ENCODE results near the gene OR5B2. TPM values are rescaled to one million over a fixed set of nuclear protein-coding genes. Genes with fewer than 3 reads are reported as not detected.

Gene OR5B2
- total RNA-seq, result not detected in 2 replicates
- long read RNA-seq, result 0 reads

DNA sequence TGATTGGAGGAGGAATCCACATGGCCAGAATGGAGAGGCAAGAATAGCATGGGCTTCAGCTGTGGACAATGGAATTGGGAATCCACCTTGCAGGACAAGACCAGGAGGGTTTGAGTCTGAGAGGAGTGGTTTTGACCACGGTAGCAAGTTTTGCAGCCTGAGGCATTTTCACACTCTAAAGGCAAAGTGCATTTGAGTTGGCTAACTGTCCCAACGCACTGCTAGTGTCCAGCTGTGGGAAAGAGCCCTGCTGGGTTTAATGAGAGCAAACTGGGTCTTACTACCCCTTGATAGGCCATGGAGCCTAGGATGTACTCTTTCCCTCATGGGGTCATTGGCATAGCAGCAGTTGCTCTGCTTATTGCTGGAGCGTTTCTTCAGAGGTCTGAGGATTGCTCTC, at the start of gene OR5B2:
TSS of gene OR5B2 (minus strand) at position 101 of the 400 bp plus-strand sequence. CDS start 4,860 bp downstream, outside the sequence.
- Mint-ChIP-seq H3K27ac (ENCODE audit: unreplicated experiment) (no peak within 1 kb of the TSS), H3K4me3 (no peak within 1 kb of the TSS), H3K36me3 (ENCODE audit: low read depth) (no peaks in the 10 kb centered on the region), H3K4me1 (no peaks in the 10 kb centered on the region), H3K27me3 (ENCODE audit: low read depth) (peaks cover 5% of the 10 kb centered on the region), H3K9me3 (peaks cover 7% of the 10 kb centered on the region)
- TF ChIP-seq, protein P1, sequence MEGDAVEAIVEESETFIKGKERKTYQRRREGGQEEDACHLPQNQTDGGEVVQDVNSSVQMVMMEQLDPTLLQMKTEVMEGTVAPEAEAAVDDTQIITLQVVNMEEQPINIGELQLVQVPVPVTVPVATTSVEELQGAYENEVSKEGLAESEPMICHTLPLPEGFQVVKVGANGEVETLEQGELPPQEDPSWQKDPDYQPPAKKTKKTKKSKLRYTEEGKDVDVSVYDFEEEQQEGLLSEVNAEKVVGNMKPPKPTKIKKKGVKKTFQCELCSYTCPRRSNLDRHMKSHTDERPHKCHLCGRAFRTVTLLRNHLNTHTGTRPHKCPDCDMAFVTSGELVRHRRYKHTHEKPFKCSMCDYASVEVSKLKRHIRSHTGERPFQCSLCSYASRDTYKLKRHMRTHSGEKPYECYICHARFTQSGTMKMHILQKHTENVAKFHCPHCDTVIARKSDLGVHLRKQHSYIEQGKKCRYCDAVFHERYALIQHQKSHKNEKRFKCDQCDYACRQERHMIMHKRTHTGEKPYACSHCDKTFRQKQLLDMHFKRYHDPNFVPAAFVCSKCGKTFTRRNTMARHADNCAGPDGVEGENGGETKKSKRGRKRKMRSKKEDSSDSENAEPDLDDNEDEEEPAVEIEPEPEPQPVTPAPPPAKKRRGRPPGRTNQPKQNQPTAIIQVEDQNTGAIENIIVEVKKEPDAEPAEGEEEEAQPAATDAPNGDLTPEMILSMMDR (conservative IDR thresholded peaks at IDR 0.05), result no peak
- no peak for DNase-seq (ENCODE audit: low read depth, low spot score)

DNA sequence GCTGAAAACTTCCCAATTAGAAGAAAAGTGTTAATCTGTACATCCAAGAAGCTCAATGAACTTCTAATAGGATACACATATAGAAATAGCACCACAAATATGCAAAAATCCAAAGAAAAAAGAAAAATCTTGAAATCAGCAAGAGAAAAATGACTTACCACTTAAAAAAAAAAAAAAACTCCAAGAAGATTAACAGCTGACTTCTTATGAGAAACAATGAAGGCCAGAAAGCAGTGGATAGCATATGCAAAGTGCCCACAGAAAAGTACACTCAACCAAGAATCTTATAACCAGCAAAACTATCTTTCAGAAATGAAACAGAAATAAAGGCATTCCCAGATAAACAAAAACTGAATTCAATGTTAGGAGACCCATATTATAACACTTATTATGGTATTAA, 44.0 kb upstream of the OR5B2 start:
- Mint-ChIP-seq H3K27me3 (ENCODE audit: low read depth) (no peaks in the 10 kb centered on the region), H3K4me1 (no peaks in the 10 kb centered on the region), H3K27ac (ENCODE audit: unreplicated experiment) (no peak overlapping the region), H3K4me3 (no peak overlapping the region), H3K36me3 (ENCODE audit: low read depth) (peaks cover 2% of the 10 kb centered on the region), H3K9me3 (peaks cover 33% of the 10 kb centered on the region)
- DNase-seq (ENCODE audit: low read depth, low spot score), result no peak
- TF ChIP-seq, protein P1 (conservative IDR thresholded peaks at IDR 0.05), result no peak

DNA sequence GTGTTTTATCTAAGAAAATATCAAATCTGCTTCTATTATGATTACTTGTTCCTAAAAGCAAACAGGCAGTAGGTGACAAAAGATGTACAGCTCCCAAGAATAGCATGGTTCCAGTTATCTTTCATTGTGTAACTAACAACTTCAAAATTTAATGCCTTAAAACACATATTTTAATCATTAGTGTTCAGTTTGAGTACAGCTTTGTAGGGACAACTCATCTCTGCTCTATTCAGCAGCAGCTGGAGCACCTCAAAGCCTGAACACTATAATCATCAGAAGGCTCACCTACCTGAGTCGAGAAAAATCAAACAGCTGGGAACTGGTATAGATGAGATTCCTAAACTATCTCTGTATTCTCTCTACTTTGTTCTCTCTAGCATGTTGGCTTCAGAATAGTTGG, 38.4 kb upstream of the OR5B2 start:
- no peaks in the 10 kb centered on the region for H3K4me1 Mint-ChIP-seq
- no peaks in the 10 kb centered on the region for H3K36me3 Mint-ChIP-seq (ENCODE audit: low read depth)
- H3K9me3 Mint-ChIP-seq, result peaks cover 11% of the 10 kb centered on the region
- DNase-seq (ENCODE audit: low read depth, low spot score), result no peak
- H3K27me3 Mint-ChIP-seq (ENCODE audit: low read depth), result no peaks in the 10 kb centered on the region
- no peak overlapping the region for H3K4me3 Mint-ChIP-seq
- TF ChIP-seq, protein P1 (conservative IDR thresholded peaks at IDR 0.05), result no peak
- no peak overlapping the region for H3K27ac Mint-ChIP-seq (ENCODE audit: unreplicated experiment)

DNA sequence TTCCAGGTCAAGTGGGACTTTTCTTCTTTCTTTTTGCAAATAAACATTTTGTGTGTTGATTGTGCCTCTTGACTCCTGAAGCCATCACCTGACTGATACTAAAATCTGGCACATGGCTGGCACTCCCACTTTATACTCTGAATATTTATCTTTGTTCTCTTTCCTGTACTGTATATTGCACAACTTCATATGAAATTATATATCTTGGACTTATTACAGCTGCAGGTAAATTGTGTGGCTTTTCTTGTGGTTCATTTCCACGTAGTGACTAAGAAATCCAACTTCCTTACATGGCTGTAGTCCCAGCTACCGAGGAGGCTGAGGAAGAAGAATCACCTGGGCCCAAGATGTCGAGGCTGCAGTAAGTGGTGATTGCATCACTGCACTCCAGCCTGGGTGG, 37.8 kb upstream of the OR5B2 start:
- DNase-seq (ENCODE audit: low read depth, low spot score), result no peak
- H3K36me3 Mint-ChIP-seq (ENCODE audit: low read depth), result no peaks in the 10 kb centered on the region
- TF ChIP-seq, protein P1 (conservative IDR thresholded peaks at IDR 0.05), result no peak
- no peaks in the 10 kb centered on the region for H3K27me3 Mint-ChIP-seq (ENCODE audit: low read depth)
- no peak overlapping the region for H3K27ac Mint-ChIP-seq (ENCODE audit: unreplicated experiment)
- no peaks in the 10 kb centered on the region for H3K4me1 Mint-ChIP-seq
- peaks cover 11% of the 10 kb centered on the region for H3K9me3 Mint-ChIP-seq
- no peak overlapping the region for H3K4me3 Mint-ChIP-seq

DNA sequence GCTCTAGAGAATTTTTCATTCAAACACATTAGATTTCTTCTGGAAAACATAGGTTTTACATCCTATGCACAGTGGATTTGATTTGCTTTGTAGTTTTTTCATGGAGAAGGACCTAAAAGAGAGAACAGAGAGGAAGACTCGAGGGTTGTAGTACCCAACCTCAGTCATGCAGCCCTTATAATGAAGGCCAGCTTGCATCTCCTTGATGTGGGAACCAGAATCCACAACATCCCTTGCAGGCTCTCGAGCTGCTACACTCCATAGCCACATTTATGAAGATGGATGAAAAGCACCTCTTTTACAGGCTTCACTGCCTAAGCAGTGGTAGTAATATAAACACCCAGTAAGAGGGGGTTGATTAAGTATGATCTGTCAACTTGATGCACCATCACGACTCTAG, 23.7 kb upstream of the OR5B2 start:
- Mint-ChIP-seq H3K27ac (ENCODE audit: unreplicated experiment) (no peak overlapping the region), H3K4me3 (no peak overlapping the region), H3K4me1 (no peaks in the 10 kb centered on the region), H3K27me3 (ENCODE audit: low read depth) (peaks cover 2% of the 10 kb centered on the region), H3K9me3 (peaks cover 15% of the 10 kb centered on the region), H3K36me3 (ENCODE audit: low read depth) (no peaks in the 10 kb centered on the region)
- DNase-seq (ENCODE audit: low read depth, low spot score), result no peak
- TF ChIP-seq, protein P1 (conservative IDR thresholded peaks at IDR 0.05), result no peak

DNA sequence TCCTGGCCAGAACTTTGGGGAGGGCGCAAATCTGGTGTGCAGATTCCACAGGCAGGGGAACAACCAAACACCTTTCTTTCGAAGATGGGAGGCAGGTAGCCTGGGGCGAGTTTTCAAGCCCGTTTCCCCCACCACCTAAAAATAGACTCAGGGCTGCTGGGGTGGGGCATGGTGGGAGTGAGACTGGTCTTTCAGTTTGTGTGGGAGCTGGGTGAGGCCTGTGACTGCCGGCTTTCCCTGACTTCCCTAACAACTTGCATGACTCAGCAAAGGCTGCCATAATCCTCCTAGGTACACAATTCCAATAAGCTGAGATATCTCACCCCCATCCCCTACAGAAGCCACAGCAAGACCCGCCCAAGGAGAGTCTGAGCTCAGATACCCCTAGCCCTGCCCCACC, 18.4 kb upstream of the OR5B2 start:
- peaks cover 3% of the 10 kb centered on the region for H3K36me3 Mint-ChIP-seq (ENCODE audit: low read depth)
- H3K9me3 Mint-ChIP-seq, result peaks cover 12% of the 10 kb centered on the region
- no peak overlapping the region for H3K4me3 Mint-ChIP-seq
- no peak overlapping the region for H3K27ac Mint-ChIP-seq (ENCODE audit: unreplicated experiment)
- no peak for DNase-seq (ENCODE audit: low read depth, low spot score)
- TF ChIP-seq, protein P1 (conservative IDR thresholded peaks at IDR 0.05), result no peak
- no peaks in the 10 kb centered on the region for H3K27me3 Mint-ChIP-seq (ENCODE audit: low read depth)
- no peaks in the 10 kb centered on the region for H3K4me1 Mint-ChIP-seq
